AG10803 (cell line): ENCODE data around the gene NDUFAF8.

ENCODE experiments used
- DNase-seq: peaks from one replicate; pipeline ENCODE4 v3.0.0; 2010; ENCODE audit warnings: low read depth
- H3K4me3 ChIP-seq: 2 replicates; pipeline ENCODE4 v1.5.1; 2011; ENCODE audit warnings: mild to moderate bottlenecking, low read length, control low read depth
- CTCF ChIP-seq: conservative IDR thresholded peaks from 2 replicates; pipeline ENCODE4 v1.5.1; 2011; ENCODE audit warnings: mild to moderate bottlenecking, low read length, control low read depth, inconsistent platforms

NDUFAF8 gene

GRCh38 chr17:81245665-81246342, 6.7 kb downstream of the NDUFAF8 start:
- H3K4me3 ChIP-seq, result no peak overlapping the region
- DNase-seq, result no peak
- TF ChIP-seq CTCF, result no peak

- no peak for TF ChIP-seq CTCF
- no peak overlapping the region for H3K4me3 ChIP-seq
- DNase-seq, result no peak
Measured at GRCh38 chr17:81246343-81246670, 7.2 kb downstream of the NDUFAF8 start.

- no peak overlapping the region for H3K4me3 ChIP-seq
- no peak for TF ChIP-seq CTCF
- no peak for DNase-seq
Measured at GRCh38 chr17:81246679-81247338, 7.7 kb downstream of the NDUFAF8 start.

- DNase-seq, result no peak
- no peak for TF ChIP-seq CTCF
- H3K4me3 ChIP-seq, result no peak overlapping the region
Measured at GRCh38 chr17:81247339-81247990, 8.3 kb downstream of the NDUFAF8 start.

DNA sequence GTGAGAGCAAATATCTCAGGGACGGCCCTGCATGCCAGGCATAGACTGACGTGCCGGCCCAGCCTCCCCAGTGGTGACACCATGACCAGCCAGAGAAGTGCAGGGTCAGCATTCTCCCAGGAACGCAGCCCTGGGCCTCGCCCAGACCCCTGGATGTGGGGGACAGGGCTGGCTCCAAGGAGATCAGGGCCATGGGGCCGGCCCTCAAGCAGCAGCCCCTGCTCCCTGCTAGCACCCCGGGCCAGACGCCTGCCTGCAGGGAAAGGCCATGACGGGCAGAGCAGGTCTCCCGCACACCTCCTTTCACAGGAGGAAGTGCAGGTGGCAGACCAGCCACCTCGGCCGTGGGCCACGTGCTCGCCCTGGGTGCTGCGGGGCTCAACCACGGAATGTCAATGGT, 9.5 kb downstream of the NDUFAF8 start:
- TF ChIP-seq CTCF, result no peak
- DNase-seq, result no peak

DNA sequence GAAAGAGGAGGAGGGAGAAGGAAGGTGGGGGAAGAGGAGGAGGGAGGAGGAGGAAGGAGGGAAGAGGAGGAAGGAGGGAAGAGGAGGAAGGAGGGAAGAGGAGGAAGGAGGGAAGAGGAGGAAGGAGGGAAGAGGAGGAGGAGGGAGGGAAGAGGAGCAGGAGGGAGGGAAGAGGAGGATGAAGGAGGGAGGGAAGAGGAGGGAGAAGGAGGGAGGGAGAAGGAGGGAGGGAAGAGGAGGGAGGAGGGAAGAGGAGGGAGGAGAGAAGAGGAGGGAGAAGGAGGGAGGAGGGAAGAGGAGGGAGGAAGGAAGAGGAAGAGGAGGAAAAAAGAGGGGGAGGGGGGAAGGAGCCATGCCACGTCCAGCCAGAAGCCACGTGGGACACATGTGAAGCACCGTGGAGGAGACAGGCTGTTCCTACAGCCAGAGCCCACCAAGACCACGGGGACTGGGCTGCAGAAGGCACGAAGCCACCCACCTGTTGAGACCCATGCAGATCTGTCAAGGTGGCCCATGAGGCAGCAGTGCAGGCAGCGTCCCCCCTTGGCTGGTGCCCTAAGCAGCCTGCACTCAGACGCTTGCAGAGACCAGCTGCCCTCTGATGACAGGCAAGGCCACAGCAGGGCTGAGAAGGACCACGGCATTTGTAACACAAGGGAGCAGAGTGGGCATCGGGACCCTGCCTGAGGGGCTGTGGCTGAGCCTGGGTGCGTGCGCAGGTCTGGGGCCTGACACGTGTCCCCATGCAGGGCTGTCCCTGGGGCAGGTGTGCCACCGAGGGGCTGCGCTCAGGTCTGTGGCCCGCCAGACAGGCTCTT, 10.3 kb downstream of the NDUFAF8 start:
- no peak for TF ChIP-seq CTCF
- no peak overlapping the region for H3K4me3 ChIP-seq
- DNase-seq, result no peak

More for the DNA sequence above, 9.5 kb downstream of the NDUFAF8 start:
- no peak overlapping the region for H3K4me3 ChIP-seq
